Fibroblast of skin of left quadriceps (primary cell): ENCODE results near the gene MRPS18B.
"Not testable (repeated sequence)": the region's sequence is repeated elsewhere in the genome, so short reads cannot be mapped to it uniquely, and the experiment has no call there.

Source experiments
- DNase-seq, 2 experiments: peaks; one replicate each; pipeline ENCODE4 v3.0.0-alpha.2; 2013; ENCODE audit warnings: low read depth in 2 of 2

MRPS18B gene

GRCh38 chr6:30641048-30641447 lies 23.4 kb downstream of the MRPS18B start:
- DNase-seq = no peak

- DNase-seq = no peak
These were observed 26.0 kb downstream of the MRPS18B start for GRCh38 chr6:30643656-30644055.

DNA sequence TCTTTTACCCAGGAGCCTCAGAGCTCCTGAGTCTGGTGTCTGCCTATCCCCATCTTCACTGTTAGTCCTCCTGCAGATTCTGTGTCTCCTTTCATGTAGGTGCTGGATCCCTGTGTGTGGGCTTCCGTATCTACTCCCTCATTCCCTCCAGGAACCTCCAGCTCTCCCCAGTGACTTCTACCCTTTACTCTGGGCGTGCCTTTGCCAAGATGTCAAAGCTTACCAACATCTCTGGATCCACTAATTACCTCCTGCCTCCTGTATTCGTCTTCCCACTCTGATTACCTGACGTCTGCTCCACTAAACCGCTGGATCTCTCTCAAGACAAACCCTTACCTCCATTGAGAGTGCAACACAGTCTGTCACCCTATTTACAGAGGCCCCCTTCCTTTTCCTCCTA lies 27.1 kb downstream of the MRPS18B start:
- DNase-seq = no peak

DNA sequence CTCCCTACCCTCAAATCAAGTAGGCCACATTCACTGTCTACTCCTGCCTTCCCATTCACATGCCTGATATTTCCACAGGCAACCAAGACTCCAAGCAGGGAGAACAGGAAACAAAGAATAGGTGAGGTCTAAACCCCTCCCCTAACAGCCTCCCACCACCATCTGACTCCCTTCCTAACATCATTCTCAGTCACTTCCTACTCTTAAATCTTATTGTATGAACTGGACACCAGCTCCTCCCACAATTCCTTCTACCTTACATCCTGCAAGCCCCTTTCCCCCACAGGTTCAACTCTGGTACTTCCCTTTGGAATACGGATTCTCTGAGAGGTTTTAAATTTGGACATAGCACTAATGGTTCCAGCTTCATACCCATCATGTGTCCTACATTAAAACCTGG lies 28.3 kb downstream of the MRPS18B start:
- DNase-seq = no peak

- DNase-seq = peak; percentile 75 to 82
These were observed 29.0 kb downstream of the MRPS18B start, which contains the start of gene C6orf136 for GRCh38 chr6:30646450-30647241. Gene C6orf136 (plus strand): TSS chr6:30647133. CDS start chr6:30647232, 99 bp downstream.

- no peak for DNase-seq
These were observed 29.8 kb downstream of the MRPS18B start for GRCh38 chr6:30647242-30648116.

- DNase-seq = no peak
These were observed 33.5 kb downstream of the MRPS18B start for GRCh38 chr6:30651143-30651542.

GRCh38 chr6:30654798-30655742 lies 37.4 kb downstream of the MRPS18B start:
- no peak for DNase-seq

DNA sequence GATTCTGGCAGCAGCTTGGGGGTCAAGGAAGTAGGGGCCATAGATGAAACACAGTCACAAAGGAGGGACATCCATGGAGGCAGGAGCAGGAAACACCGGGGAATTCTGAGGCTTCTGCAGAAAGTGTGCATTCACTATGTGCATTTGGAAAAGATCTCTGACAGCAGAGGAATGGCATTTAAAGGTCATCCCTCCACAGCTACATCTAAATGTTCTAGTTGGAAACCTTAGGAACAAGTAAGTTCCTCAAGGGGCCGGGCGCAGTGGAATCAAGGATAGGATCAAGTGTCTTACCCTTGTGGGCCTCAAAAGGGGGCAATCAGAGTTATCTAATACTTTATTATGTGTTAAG lies 38.1 kb downstream of the MRPS18B start:
- DNase-seq = no peak

DNA sequence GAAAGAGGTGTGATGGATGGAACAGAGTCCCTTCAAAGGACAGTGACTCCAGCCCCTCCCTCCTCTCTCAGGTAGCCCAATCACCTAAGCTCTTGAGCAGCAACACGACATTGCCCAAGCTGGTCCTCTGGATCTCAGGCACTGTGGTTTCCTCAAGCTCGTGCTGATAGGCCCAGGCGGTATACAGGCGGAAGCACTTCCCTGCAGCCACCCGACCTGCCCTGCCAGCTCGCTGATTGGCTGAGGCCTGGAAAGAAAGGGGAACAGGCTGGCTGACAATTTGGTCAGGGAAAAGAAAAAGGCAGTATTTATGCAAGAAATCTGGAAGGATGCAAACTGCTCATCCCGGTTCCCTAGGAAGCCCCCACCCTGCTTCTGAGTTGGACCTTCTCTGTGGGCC lies 38.9 kb downstream of the MRPS18B start:
- no peak for DNase-seq

GRCh38 chr6:30657454-30657853 lies 39.8 kb downstream of the MRPS18B start:
- DNase-seq = no peak

DNA sequence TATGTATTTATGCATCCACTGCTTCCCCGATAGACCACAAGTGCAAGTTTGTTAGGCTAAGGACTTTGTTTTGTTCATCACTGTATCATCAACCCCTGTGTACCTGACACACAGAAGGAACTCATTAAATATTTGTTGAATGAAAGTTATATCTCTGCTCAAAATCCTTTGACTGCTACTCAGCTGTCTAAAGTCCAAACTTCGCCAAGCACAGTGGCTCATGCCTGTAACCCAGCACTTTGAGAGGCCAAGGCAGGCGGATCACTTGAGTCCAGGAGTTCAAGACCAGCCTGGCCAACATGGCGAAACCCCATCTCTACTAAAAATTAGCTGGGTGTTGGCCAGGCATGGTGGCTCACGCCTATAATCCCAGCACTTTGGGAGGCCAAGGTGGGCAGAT lies 40.3 kb downstream of the MRPS18B start:
- not testable (repeated sequence) for DNase-seq

DNA sequence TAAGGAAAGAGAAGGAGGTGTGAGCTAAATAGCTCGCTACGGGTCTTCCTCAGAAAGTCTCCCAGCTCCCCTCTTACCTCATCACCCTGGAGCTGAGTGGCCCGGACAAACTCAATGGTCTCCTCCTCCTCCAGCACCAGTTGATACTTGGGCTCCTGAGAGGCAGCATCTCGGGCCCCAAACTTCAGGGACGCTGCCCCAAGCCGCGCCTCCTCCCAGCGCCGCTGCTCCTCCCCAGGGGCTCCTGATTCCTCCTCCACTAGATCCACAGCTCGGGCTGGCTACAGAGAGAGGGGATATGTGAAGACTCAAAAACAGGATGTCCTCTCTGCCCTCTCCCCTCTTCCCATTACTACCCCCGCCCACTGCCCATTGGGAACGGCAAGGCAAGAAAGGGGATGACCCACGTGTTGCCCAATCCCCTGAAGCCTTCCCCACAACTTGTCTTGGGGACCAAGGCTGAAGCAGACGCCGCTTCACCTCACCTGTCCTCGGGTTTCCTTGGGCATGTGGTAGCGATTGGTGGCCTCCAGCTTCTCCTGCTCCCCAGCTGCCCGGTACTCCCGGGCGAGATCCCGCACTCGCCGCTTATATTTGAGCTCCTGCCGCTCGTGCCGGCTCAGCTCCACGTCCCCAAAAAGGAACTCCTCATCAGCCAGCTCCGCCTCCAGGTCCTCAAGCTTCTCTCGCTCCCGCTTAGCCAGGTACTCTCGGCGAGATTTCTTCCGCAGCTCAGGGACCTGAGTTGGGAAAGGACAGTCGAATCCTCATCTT lies 47.5 kb downstream of the MRPS18B start:
- DNase-seq = no peak

- not testable (repeated sequence) for DNase-seq
These were observed 48.7 kb downstream of the MRPS18B start for GRCh38 chr6:30666300-30666699.

GRCh38 chr6:30670760-30671527 lies 53.3 kb downstream of the MRPS18B start:
- no peak for DNase-seq

GRCh38 chr6:30672445-30673253 lies 55.0 kb downstream of the MRPS18B start, which contains the start of gene DHX16:
Gene DHX16 (minus strand): TSS chr6:30673006. CDS start chr6:30672841, 165 bp downstream.
- DNase-seq = peak; percentile 97 to 98
